Measurements from ENCODE around the gene TBL3.
"Not testable (repeated sequence)": the region's sequence is repeated elsewhere in the genome, so short reads cannot be mapped to it uniquely, and the experiment has no call there.

TBL3 gene

DNA sequence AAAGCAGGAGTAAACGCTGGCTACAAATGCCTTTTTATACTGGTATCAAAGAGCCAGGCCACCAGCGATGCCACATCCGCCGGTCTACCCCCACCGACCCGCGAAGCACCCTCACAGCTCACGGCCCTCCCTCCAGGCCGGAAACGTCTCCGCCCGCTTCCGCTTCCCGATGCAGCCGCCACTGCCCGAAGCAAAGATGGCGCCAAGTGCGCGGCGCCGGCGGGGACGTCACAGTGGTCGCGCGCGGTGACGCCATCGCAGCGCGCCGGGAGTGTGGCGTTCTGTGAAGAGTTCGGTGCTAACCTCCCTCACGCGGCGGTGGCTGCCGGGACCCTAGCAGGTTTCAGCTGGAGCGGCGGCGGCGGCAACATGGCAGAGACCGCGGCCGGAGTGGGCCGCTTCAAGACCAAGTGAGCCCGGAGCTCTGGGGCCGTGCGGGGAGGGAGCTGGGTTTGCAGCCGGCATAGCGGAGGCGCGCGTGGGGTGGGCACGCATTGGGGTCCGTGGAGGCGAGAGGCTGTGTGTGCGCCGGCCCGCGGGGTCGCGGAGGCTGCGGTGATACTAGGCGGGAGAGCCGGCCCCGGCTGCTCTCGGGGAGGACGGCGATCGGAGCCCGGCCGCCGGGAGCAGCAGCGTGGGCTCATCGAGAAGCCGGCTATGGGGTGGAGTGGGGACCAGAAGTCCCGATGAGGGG lies at the start of gene TBL3:
Gene TBL3, plus strand, starts transcription at position 258 of the 694 bp plus-strand sequence. Its CDS starts 112 bp downstream, at position 370.
- DNase-seq = peak; percentile 96

DNA sequence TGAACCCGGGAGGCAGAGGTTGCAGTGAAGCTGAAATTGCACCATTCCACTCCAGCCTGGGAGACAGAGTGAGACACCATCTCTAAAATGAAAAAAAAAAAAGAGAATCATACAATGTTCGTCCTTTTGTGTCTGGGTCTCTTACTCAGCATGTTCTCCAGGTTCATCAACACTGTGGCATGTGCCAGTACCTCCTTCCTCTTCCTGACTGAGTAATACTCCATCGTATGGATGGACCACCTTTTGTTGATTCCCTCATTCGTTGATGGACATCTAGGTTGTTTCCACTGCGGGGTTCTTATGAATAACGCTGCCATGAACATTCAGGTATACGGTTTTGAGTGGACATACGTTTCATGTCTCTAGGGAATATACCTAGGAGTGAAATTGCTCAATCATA lies 49.5 kb upstream of the TBL3 start:
- no peak for DNase-seq

DNA sequence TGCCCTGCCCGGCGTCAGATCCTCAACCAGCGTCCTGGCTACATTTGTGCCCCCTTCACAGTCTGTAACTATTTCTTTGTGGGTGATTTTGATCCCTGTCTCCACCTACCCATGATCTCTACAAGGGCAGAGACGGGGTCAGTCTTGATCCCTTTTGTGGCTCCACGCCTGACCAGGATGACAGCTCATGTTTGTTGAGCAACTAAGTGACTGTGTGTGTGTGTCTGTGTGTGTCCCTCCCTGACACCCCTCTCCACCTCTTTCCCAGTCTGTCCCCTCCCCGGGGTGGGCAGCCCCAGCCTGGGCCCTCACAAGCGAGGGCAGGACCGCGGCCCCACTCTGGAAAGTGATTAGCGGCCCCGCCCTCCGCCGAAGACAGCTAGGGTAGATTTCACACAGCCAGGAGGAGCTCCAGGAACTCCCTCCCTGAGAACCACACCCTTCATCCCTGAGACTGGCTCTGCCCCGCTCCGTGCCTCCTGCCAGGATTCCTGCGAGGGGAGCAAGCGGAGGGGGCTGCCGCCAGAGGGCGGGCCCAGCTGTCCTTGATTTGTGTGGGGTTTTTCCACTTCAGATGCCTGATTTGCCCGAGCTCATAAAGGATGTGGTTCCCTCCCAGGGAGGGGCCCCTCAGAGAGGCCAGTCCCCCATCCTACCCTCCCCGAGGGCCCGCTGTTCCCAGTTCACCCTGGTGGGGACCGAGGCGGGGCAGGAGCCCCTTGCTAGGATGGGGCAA lies 48.4 kb upstream of the TBL3 start:
- peak; percentile 63 for DNase-seq

DNA sequence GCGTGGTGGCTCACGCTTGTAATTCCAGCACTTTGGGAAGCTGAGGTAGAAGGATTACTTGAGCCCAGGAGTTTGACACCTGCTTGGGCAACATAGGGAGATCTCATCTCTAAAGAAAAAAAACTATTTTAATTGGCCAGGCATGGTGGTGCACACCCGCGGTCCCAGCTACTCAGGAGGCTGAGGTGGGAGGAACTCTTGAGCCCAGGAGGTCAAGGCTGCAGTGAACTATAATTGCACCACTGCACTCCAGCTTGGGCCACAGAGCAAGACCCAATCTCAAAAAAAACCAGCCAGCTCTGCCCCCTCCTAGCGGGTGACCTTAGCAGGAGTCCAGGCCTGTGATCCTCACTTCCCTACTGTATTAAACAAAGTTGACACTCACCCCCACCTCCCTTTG lies 47.8 kb upstream of the TBL3 start:
- DNase-seq = no peak

DNA sequence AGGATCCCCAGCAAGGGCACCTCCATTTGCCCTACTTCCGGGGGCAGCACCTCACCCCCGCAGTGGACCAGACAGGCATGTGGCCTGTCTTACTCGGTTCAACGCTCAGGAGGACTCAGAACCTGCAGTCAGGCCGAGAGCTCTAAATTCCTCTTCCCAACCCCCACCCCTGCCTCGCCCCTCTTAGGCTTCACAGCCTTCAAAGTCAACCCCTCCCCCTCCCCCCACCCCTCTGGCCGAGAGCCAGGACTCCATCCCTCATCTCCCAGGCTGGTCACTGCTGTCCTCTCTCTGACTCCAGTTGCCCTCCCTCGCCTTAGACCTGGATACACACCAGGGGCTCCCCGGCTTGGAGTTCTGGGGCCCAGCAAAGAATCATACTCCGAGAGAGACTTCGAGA lies 45.6 kb upstream of the TBL3 start:
- DNase-seq = no peak

DNA sequence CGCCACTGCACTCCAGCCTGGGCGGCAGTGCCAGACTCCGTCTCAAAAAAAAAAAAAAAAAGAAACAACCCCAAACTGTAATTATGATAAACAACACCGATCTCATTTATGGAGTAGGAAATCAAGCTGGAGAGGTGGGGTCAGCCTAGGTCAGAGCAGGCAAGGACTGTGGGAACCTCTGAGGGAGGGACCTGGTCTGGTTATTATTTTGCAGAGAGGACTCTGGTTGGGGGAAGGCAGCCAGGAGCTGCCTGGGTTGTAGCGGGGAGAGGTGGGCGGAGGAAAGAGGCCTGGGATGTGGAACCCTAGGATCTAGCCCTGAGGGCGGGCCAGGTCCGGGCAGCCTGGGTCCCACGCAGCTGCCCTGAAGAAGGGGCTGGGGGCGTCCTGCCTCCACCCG lies 42.7 kb upstream of the TBL3 start:
- no peak for DNase-seq

DNA sequence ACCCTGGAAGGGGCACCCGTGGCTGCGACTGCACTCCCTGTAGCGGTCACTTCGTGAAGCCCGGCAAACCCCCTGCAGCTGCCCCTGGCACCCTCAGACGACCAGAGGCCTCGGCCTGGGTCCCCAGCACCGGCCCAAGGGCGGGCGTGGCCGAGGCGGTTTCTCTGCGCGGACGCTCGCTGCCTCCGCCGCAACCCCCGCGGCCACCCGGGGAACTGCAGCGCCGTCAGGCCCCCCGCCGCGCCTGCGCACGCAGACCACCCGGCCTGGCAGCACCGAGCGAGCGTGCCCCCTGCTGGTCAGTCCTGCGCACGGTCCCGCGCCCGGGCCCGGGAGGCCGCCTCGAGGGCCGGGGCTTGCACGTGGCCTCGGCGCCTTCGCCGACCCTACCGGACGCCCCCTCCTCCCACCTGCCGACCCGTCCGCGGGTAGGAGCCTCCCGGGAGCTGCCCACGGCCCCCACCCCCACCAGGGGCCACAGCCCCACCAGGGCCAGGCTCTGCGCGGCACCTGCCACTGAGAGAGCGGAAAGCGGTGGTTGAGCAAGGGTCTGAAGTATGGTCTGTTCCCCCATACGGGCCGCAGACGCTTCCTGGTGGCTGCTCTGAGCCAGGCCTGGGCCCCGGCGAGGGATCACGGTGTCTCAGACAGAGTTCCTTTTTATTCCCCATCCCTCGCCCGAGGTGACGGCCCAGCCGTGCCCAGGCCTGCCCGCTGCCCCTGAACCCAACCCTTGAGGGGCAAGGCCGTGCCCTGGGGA lies 42.1 kb upstream of the TBL3 start:
- peak; percentile 80 for DNase-seq

DNA sequence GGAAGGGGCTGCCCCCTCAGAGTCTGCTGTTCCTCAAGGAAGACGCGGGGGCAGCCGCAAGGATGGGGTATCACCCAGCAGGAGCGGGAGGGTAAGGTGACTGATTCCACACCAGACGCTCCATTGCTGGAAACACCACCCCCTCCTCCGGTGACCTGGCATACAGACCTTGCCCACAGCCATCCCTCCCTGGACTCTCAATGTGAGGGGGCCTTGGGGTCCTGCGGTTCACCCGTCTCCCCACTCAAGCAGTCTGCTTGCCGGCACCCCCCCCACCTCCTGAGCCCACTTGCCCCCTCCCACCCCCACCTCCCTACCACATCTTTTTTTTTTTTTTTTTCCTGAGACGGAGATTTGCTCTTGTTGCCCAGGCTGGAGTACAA lies 41.5 kb upstream of the TBL3 start:
- DNase-seq = no peak

DNA sequence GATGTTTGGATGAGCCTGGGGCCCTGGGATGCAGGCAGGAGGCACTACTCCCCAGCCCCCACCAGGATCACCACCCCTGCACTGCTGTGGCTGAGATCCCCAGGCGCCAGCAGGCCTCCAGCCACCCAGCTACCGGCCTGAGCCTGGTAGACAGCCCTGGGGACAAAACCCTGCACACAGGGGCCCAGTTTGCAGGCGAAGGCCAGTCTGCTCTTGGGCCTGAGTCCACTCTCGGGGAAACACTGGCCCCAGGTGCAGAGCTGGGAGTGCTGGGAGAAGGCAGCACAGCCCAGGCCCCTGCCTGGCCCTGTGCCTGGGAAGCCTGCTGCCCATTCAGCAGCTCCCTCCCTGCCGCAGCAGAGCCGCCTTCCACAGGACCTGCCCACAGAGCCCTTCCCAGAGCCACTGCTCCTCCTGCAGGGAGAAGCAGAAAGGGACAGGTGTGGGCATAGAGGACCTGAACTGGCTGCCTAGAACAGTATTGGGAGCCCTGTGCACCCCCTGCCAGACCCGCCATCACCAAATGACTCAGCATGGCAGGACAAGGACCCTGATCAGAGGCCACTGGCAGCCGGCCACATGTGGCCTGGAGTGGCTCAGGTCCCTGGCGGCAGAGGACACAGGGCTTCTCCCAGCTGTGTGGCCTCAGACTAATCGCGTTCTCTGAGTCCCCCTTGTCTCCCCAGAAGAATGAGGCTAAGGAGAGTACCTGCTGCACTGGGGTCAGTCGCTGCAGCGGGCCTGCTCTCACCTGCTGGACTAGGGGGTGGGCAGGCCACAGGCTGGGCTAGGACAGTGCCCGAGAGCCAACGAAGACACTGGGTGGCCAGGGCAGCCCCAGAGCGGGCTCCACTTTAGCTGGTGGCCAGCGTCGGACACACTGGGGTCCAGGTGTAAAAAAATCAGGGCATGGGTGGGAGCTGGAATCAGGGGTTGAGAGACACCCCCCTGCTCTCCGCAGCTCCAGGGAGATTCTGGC lies 39.5 kb upstream of the TBL3 start:
- no peak for DNase-seq

DNA sequence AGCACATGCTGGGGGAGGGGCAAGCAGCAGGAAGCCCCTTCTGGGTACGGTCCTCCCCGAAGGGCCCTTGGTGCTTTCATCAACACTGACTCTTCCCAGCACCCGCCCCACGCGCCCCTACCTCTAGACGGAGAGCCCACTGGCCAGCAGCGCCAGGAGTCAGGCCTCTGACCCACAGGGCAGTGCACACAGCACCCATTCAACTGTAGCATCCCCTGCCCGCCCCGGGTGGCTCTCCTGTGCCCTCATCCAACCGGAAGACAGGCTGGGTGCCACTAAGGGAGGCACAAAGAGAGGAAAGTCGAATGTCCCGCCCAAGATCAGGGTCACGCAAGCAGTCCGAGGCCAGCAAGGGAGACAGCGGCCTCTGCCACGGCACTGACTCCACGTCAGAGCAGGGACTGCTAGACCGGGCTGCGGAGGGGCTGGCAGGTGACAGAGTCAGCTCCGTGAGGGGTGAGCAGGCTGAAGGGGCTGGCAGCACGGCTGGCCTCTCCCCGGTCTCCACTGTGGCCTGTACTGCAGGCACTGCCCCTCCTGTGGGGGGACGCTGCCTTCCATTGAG lies 38.7 kb upstream of the TBL3 start:
- DNase-seq = no peak

DNA sequence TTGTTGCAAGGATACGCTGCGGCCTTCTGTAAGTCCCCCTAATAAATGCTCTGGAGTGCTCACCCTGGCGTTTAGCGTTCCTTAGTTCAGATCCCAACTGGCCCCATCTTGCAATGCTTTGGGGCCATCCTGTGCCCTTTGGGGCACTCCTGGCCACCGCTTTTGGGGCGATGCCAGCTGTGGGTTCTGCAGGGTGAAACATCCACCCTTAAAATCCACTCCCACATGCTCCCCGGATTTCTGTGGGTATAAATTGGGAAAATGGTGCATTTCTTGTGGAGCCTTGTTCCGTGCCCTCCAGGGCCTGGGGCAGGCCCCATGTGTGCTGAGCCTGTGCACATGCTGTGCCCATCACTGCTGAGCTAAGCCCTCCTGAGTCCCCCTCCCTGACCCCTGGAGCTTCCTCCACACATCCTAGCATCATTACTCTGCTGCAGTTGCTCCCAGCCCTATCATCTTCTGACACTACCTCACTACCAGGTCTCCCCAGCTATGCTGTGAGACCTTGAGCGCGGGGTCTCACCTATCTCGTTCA lies 34.8 kb upstream of the TBL3 start:
- DNase-seq = no peak

DNA sequence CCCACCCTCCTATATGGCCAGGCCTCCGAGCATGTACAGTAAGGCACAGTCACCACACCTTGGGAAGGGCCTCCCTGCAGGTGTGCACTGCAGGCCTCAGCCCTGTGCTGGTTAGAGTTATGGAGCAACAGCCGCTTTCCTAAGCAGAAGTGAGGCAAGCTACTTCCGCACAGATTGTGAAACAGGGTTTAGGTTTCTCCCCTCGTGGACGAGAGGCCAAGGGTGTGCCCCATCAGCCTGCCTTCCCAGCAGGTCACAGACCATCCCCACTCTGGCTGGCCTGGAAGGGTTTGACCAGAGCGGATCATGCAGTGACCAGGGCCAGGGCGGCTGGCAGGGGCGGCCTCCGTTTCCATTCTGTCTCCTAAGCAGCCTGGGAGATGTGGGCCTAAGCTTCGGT lies 33.5 kb upstream of the TBL3 start:
- DNase-seq = no peak

DNA sequence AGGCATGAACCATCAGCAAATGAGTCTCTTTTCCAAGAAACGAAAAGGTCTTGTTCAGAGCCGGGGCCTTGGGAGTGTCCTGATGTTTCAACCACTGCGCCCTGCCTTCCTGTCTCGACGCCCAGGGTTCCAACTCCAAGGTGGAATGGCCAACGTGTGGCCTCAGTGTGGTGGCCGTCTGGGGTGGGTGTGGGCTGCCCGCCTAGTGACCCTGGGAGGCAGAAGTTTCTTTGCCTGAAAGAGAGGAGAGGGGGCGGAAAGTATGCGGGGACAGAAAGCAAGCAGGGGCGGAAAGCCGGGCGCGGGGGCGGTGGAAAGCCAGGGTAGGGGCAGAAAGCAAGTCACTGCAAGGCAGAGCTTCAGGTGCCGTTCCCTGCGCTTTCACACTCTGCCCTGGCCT lies 32.9 kb upstream of the TBL3 start:
- no peak for DNase-seq

DNA sequence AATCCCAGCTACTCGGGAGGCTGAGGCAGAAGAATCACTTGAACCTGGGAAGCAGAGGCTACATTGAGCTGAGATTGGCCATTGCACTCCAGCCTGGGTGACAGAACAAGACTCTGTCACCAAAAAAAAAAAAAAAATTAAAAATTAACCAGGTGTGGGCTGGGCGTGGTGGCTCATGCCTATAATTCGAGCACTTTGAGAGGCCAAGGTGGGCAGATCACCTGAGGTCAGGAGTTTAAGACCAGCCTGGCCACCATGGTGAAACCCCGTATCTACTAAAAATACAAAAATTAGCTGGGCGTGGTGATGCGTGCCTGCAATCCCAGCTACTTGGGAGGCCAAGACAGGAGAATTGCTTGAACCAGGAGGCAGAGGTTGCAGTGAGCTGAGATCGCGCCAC lies 32.0 kb upstream of the TBL3 start:
- not testable (repeated sequence) for DNase-seq

DNA sequence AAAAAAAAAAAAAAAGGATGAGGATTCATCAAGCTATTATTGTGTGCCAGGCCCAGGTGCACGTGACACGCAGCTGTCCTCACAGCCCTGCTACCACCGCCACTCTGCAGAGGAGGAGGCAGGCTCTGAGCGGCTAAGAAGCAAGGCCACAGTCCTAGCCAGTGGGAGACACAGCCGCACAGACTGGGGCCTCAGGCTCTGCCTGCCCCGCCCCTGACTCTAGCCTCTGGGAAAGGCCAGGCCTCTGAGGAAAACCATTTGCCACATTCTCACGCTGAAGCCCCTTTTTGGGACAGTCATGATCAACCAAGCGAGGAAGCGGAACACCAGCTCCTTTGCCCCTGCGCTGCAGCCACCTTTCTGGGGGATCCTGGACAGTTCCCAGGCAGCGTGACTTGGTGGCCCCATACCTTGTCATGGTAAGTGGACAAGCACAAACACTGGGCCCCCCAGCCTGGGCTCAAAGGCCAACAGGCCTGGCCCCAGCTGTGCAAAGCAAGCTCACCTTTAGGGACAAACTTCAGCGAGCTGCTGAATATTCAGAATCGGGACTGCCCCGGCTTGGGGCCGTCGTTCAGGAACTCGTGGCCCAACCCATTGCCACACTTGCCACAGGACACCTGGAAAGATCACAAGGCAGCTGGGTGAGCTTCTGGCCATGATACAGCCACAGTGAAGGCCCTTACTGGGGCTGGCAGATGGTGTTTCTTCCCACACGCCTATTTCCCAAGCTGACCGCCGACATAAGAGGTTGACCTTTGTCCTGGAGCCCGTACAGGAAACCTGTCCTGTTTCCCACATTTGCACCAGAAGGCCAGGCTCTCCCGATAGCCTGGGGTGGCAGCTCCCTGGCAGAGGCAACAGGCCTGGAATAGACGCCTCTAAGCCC lies 31.3 kb upstream of the TBL3 start:
- no peak for DNase-seq

DNA sequence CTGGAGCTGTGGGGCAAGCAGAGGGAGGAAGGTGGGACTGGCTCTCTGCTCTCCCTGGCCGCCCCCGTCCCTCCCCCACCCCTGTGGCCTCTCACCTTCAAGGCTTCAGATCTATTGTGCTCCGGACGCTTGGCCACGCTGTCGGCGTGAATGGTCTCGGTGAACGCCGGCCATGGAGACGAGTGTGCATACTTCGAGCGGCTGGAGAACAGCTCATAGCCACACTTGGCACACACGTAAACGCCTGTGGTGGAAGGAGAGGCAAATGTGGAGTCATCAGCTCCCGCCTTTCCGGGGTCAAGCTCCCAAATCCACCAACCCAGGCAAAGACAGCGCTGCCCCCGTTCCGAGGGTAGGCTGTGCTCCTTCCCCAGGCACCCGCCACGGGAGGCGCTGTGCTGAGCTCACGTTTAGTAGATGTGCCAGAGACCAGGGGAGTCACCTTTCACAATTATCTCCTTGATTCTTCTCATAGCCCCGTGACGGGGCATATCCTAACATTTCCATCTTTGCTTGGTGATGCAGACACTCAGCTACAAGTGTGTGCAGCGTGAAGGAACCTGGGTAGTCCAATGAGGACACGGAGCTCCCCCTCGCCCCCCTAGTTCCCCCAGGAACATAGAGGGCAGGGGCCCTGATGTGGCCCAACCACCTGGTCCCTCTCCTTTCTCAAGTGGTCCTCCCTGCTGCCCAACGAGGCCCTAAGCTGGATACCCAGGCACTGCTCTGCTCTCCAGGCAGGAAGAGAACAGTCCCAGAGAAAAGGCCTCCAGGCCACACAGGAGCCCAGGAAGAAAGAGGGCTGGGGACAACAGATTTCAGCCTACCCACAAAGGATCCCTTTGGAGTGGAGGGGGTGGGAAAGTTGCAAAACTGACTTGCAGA lies 30.4 kb upstream of the TBL3 start:
- DNase-seq = no peak

DNA sequence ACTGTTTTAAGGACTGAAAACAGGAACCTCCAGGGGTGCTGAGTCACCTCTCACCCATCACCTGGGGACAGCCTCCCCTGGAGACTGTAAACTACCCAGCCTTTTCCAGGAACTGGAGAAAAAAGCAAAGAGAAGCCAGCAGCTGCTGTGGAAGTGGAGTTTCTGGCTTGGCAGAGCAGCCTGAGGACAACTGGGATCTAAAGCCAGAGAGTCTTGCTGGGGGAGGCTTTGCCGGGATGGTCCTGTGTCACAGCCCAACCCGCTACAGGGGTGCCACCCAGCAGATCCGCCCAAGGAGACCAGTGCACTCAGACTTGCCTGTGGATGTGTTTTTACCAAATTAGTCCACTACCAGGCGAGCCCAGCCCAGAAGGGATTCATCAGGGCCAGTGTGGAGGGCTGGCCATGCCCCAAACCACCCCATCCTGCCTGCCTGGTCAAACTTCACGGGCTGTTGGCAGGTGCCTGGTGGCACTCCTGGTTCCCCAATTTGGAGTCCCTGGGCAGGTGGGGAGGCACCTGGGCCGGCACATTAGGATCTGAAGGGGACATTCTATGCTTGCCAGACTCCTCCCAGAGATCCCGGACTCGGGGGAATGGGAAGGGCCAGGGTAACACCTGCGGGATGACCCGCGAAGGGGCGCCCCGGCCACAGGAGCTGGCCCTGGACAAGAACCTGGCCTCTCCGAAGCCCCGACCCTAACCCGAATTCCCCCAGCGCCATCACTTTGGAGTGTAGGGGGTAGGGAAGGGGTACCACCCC lies 29.6 kb upstream of the TBL3 start:
- DNase-seq = no peak

DNA sequence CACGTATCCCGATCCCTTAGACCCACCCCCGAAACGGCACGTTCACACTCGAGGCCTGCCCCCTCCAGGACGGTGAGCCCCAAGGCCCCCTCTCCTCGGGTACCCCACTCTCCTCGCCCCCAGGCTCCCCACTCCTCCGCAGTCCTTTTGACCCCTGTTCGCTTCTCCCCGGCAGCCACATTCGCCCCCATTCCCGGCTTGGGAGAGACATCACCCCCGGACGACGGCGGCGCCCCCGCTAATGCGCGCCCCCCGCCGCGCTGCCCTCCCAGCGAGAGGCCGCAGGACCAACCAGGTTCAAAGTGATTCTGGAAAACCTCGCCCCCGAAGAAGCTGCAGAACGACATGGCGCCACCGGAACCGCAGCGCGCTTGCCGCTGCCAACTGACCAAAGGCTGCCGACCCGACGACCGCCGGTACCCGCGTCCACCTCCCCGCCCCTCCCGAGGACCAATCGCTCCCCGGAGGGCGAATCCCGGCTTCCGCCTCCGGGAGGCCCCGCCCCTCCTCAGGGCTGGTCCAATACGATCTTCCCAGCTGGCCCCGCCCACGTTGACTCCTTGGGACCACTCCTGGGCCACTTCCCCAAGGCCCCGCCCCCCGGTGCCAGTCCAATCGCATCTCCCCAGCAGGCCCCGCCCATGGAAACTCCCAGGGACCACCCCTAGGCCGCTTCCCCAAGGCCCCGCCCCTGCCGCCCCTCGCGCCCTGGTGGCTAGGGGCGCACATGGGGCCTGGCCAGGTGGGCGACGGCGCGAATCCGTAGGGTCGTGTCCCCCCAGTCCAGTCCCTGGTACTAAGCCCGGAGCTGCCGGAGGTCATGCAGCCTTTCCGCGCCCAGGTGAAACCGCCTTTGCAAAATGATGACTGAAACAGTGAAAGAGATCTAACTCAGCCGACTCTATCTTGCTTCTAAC lies 28.8 kb upstream of the TBL3 start, which contains the start of gene MSRB1:
Gene MSRB1, minus strand, starts transcription at position 390 of the 917 bp plus-strand sequence. Its CDS starts 43 bp downstream, at position 347.
- peak; percentile 90 for DNase-seq

All from 8988T (cell line).